HG02588 (cell line): ENCODE data around the gene MEF2B.
"Not testable (repeated sequence)": the region's sequence is repeated elsewhere in the genome, so short reads cannot be mapped to it uniquely, and the experiment has no call there.

Source experiments
- ATAC-seq: cut with Tn5 transposase; IDR thresholded peaks from one replicate; pipeline ENCODE4 v1.9.1; 2021; ENCODE audit warnings: mild to moderate bottlenecking, moderate library complexity; ENCODE audit not compliant: unreplicated experiment

Gene MEF2B

DNA sequence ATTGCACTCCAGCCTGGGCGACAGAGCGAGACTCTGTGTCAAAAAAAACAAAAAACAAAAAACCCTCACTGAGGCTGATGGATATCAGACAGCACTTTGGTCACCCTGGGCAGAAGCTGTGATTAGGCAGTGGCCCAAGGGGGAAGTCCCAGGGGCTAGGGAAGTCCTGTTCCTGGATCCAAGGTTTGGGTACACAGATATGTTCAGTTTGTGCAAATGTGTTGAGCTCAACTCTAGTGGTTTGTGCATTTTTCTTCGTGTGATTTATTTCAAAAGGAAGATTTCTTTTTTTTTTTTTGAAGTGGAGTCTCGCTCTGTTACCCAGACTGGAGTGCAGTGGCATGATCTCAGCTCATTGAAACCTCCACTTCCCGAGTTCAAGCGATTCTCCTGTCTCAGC, 12.3 kb downstream of the MEF2B start:
- no peak for ATAC-seq

GRCh38 chr19:19155495-19156219, 14.4 kb downstream of the MEF2B start:
- peak; percentile 62 for ATAC-seq

DNA sequence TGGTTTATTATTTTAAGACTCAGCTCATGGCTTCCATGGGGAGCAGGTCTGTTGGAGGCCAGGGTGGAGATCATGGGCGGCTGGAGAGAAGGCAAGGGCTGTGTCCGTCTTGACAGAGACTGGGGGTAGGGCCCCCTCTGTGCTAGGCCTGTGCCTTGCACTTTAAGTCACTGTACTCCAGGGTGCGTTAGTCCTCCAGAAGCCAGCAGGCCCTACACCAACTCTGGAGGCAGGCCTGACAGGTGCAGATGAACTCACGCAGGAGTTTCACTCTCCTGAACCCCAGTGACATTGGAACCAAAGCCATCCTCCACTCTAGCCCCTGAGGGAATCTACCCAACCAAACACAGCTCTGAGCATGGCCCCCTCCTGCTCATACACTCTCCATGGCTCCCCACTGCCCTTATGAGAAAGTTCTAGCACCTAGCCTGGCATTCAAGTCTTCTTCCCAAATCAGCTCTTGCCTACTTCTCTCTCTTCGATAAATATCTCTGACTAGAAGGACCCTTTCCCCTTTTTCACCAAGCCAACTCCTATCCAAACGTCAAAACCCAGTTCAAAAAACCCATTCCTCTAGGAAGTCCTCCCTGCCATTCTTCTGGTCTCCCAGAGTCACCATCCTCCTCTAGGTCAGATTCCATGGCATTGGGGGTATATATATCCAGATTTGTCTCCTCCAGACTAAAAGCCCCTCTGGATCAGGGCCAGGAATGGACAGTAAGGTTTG, 15.1 kb downstream of the MEF2B start:
- ATAC-seq = no peak

GRCh38 chr19:19152668-19153384, 17.2 kb downstream of the MEF2B start:
- ATAC-seq = no peak

GRCh38 chr19:19151418-19151817, 18.6 kb downstream of the MEF2B start:
- peak; percentile 63 for ATAC-seq

GRCh38 chr19:19149435-19149834, 20.6 kb downstream of the MEF2B start:
- ATAC-seq = no peak

DNA sequence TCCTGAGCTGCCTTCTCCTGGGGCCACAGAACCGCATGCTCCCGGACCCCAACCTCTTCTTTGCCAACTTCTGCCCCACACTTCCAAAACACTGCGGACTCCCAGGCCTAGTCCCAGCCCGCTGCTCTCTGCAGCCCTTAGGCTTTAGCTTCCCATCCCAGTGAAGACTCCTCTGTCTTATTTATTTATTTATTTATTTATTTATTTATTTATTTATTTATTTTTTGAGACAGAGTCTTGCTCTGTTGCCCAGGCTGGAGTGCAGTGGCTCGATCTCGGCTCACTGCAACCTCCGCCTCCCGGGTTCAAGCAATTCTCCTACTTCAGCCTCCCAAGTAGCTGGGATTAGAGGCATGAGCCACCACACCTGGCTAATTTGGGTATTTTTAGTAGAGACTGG, 21.6 kb downstream of the MEF2B start:
- not testable (repeated sequence) for ATAC-seq

- ATAC-seq = no peak
Observed at GRCh38 chr19:19147344-19147743, 22.7 kb downstream of the MEF2B start.

DNA sequence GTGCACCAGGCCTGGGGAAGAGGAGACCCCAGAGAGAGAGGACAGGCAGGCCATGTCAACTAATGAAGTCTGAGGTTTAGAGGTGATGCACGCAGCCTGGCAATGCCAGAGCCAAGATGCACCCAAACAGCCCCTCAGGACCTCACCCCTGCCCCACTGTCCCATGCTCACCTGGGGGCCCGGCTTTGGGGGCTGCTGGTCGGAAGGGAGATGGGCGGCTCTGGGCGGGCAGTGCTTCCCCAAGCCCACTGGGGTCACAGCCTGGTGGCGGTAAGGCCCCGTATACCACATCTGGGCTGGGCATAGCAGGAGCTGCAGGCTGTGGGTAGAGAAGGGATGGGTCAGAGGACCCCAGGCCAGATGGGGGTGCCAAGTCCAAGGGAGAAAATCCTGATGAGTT, 23.2 kb downstream of the MEF2B start:
- ATAC-seq = no peak

DNA sequence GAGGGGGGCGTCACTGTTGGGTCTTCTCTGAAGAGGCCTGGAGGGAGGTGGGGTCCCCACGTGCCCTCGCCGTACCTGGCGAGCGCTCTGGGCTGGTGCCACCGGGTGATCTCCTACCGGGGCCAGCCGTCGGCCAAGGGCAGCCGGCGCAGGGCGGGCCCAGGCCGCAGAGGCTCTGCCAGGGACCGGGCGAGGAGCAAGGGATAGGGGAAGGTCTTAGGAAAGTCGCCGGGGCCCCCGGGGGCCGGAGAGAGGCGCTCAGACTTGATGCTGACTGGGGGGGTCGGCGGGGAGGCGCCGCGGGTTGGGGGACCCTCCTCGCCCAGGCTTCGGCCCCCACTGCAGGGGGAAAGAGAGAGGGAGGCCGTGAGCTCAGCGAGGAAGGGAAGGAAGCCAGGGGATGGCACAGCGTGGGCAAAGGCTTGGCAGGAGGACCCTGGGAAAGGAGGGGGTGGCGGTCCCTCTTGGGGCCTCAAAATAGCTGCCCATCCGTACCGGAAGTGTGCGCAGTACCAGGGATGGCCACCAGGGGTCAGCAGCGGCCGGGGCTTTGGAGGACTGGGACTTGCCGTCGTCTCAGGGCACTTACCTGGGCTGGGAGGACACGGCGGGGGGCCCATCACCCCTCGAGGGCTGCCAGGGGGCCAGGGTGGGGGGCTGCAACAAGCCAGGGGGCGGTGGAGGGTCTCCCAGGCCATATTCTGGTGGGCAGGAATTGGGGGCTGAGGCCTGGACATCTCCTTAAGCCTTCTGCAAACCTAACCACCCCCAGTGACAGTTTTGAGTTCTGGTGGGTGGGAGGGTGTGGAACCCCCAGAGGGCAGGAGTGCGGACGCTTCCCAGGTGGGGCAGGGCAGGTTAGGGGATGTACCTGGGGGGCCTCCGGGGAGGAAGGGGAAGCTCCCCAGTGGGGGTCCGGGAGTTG, 24.1 kb downstream of the MEF2B start:
- ATAC-seq = no peak

GRCh38 chr19:19145281-19145680, 24.8 kb downstream of the MEF2B start:
- no peak for ATAC-seq

DNA sequence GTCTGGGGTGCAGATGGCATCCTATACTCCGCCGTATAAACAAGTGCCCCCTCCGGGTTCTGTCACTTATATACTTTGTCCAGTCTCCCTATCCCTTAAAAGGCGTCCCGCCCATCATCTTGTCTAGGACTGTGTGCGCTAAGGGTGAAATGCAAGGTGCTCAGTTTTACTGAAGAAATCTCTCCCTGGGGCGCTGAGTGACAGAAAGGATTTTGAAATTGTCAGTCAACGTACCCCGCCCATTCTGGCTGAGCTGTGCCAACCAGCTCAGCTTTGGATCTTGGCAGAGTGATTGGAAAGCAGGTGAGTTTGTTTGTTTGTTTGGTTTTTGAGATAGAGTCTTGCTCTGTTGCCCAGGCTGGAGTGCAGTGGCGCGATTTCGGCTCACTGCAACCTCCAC, 27.7 kb downstream of the MEF2B start:
- no peak for ATAC-seq

DNA sequence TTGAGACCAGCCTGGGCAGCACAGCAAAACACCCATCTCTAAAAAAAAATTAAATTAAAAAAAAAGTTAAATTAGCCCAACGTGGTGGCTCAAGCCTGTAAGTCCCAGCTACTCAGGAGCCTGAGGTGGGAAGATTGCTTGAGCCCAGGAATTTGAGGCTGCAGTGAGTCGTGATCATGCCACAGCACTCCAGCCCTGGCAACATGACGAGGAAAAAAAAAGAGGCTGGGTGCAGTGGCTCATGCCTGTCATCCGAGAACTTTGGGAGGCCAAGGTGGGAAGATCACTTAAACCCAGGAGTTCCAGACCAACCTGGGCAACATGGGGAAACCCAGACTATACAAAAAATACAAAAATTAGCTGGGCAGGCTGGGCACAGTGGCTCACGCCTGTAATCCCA, 29.6 kb downstream of the MEF2B start:
- ATAC-seq = no peak

DNA sequence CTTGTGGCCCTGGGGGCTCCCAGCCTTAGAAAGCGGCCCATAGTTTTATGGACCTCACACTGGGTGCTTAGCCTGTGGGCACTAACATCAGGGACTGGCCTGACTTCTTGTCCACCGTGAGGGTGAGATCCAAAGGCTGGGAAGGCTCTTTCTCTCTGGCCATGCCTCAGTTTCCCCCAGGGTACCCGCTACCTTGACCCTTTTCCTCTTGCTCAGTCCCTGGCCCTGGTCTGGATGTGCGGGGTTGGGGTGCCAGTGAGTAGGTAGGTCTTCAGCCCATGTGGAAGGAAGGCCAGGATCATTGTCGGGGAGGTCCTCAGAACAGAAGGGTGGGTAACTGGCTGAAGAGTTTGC, 30.2 kb downstream of the MEF2B start:
- no peak for ATAC-seq

DNA sequence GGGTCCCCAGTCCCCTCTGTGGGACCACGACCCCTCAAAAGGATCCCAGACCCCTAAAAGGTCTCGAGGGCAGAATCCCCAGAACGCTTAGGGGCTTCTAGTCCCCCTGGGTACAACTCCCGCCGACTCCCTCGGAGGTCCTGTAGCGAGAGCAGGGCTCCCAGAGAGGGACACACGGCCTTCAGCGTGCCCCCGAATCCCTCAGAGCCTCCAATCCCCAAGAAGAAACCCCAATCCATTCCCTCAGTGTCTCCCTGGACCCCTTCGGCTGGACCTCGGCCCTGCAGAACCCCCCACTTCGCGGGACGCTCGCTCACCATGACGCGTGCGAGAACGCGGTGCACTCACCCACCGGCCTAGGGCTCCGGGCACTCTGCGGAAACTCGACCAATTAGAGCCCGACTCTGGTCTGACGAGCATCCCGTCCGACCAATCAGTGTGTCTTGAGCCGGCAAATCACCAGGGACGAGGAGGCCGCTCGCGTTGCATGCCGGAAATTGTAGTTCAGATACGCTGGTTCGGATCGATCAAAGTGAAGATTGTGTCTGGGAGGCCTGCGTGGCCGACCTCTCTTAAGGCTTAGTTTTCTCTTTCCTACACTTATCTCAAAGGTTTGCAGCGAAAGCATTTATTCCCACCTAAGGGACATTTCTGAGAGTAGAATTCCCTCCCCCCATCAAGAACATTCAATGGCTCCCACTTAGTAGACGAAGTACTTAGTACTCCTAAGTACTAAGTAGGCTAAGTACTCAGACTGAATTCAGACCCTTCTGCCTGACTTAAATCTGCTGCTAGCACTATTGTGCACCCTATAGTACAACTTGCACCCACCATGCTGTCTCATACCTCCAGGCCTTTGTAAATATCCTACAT, 31.7 kb downstream of the MEF2B start, which contains the start of gene TMEM161A:
Gene TMEM161A (minus strand): TSS at position 370 of the 873 bp plus-strand sequence. CDS start 50 bp downstream, at position 320.
- ATAC-seq = peak; percentile 98

DNA sequence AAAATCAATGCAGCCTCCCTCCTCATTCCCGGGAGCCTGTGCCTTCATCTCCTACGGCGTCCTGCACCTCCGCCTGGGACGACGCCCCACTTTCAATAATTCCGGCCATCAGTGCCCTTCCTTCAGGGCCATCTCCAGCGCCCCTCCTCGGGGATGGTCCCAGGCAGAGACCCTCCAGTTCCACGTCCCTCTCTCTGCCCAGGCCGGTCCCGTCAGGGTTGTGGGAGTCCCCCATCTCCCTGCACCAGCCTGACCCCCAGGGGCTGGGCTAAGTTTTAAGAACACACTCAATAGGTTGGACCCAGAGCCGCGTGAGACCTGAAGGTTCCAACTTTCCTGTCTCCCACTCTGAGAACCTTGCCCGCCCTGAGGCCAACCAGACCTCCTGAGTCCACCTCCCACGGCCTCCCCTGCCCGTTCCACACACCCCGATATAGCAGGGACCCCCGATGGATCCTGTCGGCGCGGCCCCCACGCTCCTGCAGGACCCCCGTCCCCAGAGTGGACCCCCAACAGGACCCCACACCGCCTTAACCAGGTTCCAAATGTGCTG, 32.4 kb downstream of the MEF2B start:
- ATAC-seq = no peak

- ATAC-seq = not testable (repeated sequence)
Observed at GRCh38 chr19:19135713-19136112, 34.4 kb downstream of the MEF2B start.

GRCh38 chr19:19134687-19135158, 35.3 kb downstream of the MEF2B start:
- no peak for ATAC-seq

DNA sequence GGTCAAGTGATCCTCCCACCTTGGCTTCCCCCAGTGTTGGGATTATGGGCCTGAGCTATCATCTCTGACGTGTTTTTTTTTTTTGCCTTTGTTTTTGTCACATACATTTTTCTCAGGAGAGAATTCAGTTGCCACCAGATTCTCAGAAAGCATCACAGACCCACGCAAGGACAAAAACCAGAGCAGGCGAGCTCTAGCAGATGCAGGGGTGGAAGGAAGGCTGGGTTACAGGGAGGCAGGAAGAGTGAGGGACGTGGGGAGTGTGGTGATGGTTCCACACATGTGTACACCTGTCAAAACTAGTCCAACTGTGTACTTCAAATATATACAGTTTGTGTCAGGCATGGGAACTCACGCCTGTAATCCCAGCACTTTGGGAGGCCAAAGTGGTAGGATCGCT, 36.1 kb downstream of the MEF2B start:
- no peak for ATAC-seq
